GF-D8 (cell line): ENCODE measurements around the gene EDN2.

Experiments
- DNase-seq: peaks from one replicate; lab custom pipeline; 2025; lab: John Stamatoyannopoulos, UW

Gene EDN2

DNA sequence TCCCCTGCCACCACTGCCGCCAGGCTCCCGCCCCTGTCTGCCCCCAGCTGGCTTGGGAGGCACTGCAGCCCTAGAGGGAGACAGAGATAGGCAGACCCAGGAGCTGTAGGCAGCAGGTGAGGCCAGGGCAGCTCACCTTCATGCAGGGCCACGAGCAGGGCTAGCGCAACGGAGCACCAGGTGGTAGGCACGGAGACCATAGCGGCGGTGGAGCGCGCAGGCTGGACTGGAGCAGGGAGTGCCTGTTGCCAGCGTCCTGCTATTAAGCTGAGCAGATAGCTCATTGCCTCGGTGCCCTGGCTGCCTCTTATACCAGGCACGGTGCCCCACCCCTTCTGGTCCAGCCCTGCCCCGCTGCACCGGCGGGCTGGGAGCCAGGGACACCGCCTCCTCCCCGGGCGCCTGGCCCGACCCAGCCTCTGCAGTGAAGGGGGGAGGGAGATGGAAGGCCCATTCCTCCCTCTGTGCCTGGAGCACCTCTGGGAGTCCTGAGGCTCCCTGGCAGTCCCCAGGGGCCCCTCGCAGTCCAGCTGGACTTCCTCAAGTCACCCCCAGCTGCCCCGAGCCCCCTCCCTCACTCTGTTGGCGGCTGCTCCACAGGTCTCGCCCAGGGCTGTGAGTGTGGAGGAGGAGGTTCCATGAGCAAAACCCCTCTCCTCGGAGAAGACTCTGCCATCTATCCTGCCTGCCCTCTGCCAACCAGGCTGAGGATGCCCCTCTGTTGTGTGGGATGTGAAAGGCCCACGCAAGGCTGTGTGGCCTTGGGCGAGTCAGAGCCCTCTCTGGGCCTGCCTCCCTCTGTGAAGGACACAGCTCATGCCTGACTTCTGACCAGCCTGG is at the start of gene EDN2:
EDN2 (minus strand) TSS at position 282 of the 840 bp plus-strand sequence; CDS start at position 200, 82 bp downstream.
- no peak for DNase-seq

GRCh38 chr1:41533731-41534080 is 49.2 kb upstream of the EDN2 start:
- DNase-seq: no peak

GRCh38 chr1:41533016-41533730 is 48.7 kb upstream of the EDN2 start:
- DNase-seq: no peak

DNA sequence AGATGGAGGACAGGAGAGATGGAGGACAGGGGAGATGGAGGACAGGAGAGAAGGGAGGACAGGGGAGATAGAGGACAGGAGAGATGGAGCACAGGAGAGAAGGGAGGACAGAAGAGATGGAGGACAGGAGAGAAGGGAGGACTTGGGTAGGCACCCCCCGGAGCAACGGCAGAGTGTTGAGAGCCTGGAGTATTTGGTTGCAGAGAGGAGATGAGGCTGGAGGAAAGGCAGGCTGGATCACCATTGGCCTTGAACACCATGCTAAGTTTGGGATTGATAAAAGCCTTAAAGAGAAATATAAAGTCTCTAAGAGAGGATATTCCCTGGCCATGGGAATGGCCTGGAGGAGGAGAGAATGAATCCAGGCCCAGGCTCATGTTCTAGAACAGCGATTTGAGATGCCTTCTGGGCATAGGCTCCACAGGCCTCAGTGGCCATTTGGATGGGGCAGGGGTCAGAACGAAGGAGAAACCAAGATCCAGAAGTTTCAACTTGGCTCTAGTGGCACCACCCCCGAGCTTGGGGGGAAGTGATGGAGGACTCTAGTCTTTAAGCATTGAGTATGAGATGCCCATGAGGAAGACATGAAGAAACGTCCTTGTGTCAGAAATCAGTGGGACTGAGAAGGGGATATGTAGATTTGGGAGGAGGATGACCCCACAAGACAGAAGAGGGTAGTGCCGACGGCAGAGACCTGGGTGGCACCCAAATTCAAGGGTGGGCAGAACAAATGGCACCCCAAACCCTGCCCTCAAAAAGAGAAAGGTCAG is 47.9 kb upstream of the EDN2 start:
- no peak for DNase-seq

DNA sequence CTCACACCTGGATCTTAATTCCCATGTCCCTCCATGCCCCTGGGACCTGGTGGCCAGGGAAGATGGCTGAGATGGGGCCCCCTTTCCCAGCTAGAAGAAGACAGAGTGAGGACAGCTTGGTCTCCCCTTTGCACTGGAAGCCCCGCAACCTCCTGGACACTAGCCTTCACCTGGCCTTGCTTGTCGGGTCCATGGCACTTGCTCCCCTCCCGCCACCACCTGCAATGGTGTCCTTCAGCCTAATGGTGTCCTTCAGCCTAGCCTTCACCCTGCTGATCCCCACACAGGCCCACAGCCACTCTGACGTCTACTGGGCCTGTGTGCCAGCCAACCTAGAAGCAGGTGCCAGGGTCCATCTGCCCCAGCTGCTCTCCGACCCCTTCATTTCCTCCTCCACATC is 45.9 kb upstream of the EDN2 start:
- DNase-seq: no peak

- no peak for DNase-seq
These were observed 45.3 kb upstream of the EDN2 start for GRCh38 chr1:41529621-41530395.

DNA sequence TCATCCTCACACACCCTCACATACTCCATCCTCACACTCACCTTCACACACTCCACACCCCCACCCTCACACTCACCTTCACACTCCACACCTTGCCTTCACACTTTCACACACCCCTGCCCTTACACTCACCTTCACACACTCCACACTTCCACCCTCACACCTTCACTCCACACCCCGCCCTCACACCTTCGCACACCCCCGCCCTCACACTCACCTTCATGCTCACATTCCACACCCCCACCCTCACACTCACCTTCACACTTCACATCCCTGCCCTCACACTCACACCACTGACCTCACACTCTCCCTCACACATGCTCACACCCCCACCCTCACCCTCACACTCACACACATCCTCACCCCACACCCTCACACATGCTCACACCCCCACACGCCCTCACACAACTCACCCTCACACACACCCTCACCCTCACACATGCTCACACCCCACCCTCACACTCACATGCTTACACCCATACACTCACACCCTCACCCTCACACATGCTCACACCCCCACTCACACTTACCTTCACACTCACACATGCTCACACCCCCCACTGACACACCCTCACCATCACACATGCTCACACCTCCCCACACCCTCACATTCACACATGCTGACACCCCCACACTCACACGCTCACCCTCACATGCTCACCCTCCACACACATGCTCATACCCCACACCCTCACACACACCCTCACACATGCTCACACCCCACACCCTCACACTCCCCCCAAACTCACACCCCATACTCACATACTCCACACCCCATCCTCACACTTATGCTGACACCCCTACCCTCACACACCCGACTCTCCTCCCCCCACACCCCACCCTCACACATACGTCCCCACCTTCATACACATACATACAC is 44.5 kb upstream of the EDN2 start:
- DNase-seq: no peak

- no peak for DNase-seq
These were observed 43.6 kb upstream of the EDN2 start for GRCh38 chr1:41528106-41528505.

DNA sequence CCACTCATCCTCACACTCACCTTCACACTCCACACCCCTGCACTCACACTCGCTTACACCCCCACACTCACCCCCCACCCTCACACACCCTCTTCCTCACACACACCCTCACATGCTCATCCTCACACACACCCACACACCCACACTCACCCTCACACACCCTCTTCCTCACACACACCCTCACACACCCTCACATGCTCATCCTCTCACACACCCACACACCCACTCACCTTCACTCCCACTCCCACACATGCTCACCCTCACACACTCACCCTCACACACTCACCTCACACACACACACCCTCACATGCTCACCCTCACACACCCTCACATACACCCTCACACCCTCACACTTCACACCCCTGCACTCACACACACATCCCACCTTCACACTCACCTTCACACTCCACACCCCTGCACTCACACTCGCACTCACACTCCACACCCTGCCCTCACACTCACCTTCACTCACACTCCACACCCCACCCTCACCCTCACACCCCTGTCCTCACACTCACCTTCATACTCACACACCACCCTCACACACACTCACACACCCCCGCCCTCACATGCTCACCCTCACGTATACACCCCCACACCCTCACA is 42.6 kb upstream of the EDN2 start:
- no peak for DNase-seq

DNA sequence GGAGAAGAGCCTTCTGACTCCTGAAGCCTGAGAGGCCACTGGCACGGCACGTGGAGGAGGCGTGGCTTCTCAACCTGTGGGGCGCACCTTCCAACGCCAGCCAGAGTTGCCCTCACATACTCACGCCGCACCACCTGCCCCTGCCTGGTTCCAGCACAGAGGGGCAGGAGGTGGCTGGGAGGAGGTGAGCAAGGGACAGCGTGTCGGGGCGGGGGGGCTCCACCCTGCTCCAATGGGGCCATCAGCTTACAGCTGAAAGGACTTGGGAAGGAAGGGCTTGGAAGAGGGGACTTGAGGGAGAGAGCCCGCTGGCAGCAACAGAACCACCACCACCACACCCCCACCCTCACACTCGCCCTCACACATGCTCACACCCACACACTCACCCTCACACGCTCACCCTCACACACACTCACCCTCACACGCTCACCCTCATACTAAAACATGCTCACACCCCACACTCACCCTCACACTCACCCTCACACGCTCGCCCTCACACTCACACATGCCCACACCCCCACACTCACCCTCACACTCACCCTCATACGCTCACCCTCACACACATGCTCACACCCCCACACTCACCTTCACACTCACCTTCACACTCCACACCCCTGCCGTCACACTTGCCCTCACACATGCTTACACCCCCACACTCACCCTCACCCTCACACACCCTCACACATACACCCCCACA is 41.6 kb upstream of the EDN2 start:
- DNase-seq: no peak

DNA sequence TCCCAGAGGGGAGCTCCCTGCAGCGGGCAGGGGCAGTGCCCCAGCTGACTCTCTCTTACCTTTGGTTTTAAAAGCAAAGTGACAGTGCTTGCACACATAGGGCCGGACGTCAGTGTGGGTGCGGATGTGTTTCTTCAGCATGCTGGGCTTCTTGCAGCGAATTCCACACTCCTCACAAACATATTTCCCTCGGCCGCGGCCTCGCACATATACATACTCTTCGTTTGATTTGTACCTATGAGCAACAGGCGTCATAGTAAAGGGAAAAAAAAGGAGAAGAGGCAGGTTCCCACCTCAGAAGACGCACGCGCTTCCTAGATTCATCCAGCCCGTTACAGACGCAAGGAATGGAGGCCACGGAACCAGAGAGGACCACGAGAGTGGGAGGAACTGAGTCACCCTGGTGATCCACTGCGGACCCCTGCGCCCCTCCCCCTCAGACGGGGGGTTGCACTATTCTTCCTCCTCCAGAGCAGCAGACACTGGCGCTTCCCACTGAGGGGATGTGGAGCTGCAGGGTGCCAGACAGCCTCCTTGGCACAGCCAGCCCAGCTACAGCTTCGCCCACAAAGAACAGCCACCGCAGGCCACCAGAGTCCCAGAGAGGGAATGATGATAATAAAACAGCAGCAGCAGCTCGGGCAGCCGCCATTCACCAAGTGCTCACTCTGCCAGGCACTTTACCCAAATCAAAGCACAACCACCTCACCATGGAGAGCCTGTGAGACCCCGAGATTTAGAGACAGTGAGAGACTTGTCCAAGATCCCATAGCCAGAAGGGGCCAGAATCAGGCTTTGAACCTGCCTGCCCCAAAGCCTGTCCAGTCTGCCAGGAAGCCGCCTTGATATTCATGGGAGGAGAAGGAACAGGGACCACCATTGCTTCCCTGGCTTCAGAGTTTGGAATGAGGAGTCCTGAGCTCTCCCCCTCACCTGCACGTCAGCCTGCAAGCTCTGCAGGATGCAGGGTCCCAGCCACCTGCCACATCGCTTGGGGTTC is 40.5 kb upstream of the EDN2 start:
- no peak for DNase-seq

- DNase-seq: no peak
These were observed 39.6 kb upstream of the EDN2 start for GRCh38 chr1:41523949-41524675.

DNA sequence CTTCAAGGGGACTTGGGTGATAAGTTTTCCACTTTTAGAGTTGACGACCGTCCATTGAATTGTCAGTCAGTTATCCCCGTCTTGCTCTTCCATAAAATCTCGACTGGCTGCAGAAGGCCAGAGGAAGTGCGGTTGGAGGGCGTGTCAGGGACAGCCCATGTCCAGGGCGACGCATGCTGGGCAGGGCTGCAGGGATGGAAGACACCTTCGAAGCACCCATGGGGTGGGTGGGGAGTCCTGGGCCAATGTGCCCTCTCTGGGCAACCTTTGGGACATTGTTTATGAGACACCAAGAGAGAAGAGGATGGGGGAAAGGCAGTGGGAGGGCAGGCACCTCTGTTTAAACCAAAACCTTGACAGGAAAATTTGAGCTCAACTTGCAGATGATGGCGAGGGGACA is 38.6 kb upstream of the EDN2 start:
- DNase-seq: no peak

- DNase-seq: no peak
These were observed 37.3 kb upstream of the EDN2 start for GRCh38 chr1:41521766-41522165.

DNA sequence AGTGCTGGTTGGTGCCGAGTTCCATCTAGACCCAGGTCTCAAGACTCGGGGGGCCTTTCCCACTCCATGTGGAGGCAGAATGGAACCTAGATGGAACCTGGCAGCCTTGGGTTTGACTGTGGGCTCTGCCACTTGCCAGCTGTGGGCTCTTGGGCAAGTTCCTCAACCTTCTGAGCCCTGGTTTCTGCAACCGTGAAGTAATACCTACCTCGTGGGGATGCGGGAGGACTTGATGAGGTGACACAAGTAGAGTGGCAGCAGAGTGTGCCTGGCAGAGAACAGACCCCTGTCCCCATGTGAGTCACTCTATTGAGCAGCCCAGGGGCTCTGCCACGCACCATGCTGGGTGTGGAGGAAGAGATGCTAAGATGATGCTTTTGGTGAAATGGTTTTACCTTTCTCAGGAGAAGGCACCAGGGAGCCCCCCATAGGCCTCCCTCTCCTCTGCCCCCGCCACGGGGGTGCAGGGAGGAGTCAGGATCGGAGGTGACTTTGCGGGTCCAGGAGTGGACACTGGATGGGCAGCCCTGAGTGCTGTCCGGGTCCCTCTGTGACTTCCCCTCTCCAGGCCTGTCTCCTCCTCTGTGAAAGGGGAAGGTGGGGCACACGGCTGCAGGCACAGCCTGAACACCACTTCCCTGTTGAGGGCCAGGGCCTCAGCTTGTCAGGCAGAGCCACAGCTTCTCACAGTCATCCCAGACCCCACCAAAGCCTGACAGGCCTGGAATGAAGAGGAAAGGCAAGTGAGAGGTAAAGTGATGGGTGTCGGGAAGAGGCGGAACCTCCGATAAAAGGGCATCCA is 36.7 kb upstream of the EDN2 start:
- DNase-seq: no peak

GRCh38 chr1:41519667-41520066 is 35.2 kb upstream of the EDN2 start:
- no peak for DNase-seq

GRCh38 chr1:41518471-41518870 is 34.0 kb upstream of the EDN2 start:
- DNase-seq: no peak
